H1 (cell line): Measurements from ENCODE around the gene ZNF813. TPM values are rescaled to one million over a fixed set of nuclear protein-coding genes. Genes with fewer than 3 reads are reported as not detected.
"Not testable (repeated sequence)": the region's sequence is repeated elsewhere in the genome, so short reads cannot be mapped to it uniquely, and the experiment has no call there.

Experiments
- CTCF ChIA-PET: fragments of 300-600 bp; sonication (Branson Sonifier 250); formaldehyde crosslinking; loops from one replicate; lab custom pipeline; 2021; ENCODE audit not compliant: partially characterized antibody; lab: Charles Lee
- POLR2A ChIA-PET: fragments of 300-600 bp; sonication (Branson Sonifier 250); formaldehyde crosslinking; loops from one replicate; lab custom pipeline; 2021; ENCODE audit warnings: inconsistent platforms; ENCODE audit not compliant: partially characterized antibody; lab: Charles Lee
- DNase-seq, 2 experiments: peaks; one replicate each; pipeline versions ENCODE4 v3.0.0 to v3.0.0-alpha.2; 2010 to 2022; ENCODE audit warnings: low spot score in 2 of 2, low read depth in 1 of 2, mixed read lengths in 1 of 2
- FAIRE-seq: peaks from 2 replicates; lab custom pipeline; 2011; peaks lifted over from hg19 to GRCh38; lab: Jason Lieb, UNC
- H2AFZ ChIP-seq: 2 replicates; pipeline ENCODE4 v1.8.1; 2012; ENCODE audit warnings: low read length, inconsistent platforms
- H2AK5ac ChIP-seq: 2 replicates; pipeline ENCODE4 v1.6.1; 2013; ENCODE audit warnings: low read depth, low read length
- H2BK120ac ChIP-seq: replicated peaks from 2 replicates; pipeline ENCODE3; 2013; ENCODE audit warnings: low read depth, low read length, inconsistent platforms
- H2BK12ac ChIP-seq: 2 replicates; pipeline ENCODE4 v1.6.1; 2013; ENCODE audit warnings: low read depth, low read length
- H2BK15ac ChIP-seq: 2 replicates; pipeline ENCODE4 v1.6.1; 2013; ENCODE audit warnings: low read length
- H2BK20ac ChIP-seq: 2 replicates; pipeline ENCODE4 v1.6.1; 2013; ENCODE audit warnings: low read length
- H2BK5ac ChIP-seq: 2 replicates; pipeline ENCODE4 v1.6.1; 2013; ENCODE audit warnings: low read depth, low read length
- H3K14ac ChIP-seq: 2 replicates; pipeline ENCODE4 v1.6.1; 2013; ENCODE audit warnings: inconsistent platforms; ENCODE audit not compliant: insufficient read length
- H3K18ac ChIP-seq: 2 replicates; pipeline ENCODE4 v1.6.1; 2013; ENCODE audit warnings: low read length; ENCODE audit errors: extremely low read depth
- H3K23ac ChIP-seq: 2 replicates; pipeline ENCODE4 v1.6.1; 2013; ENCODE audit warnings: inconsistent platforms; ENCODE audit not compliant: insufficient read length
- H3K23me2 ChIP-seq: 2 replicates; pipeline ENCODE4 v1.6.1; 2013; ENCODE audit warnings: low read depth, low read length
- H3K27ac ChIP-seq: 2 replicates; pipeline ENCODE4 v1.6.1; 2011; ENCODE audit warnings: low read depth, low read length, inconsistent platforms
- H3K27me3 ChIP-seq, 4 experiments: replicated peaks in 1 of 4; 1 replicate in 1 of 4; 2 replicates in 3 of 4; pipeline versions ENCODE4 v1.6.1 to v1.8.1; 2011 to 2013; ENCODE audit warnings: low read length in 3 of 4, mild to moderate bottlenecking in 3 of 4, inconsistent platforms in 2 of 4, mixed read lengths in 2 of 4, moderate library complexity in 1 of 4; ENCODE audit not compliant: control insufficient read depth in 3 of 4, insufficient read depth in 3 of 4; ENCODE audit errors: extremely low read depth in 1 of 4
- H3K36me3 ChIP-seq, 4 experiments: 2 replicates each; pipeline versions ENCODE4 v1.6.1 to v1.8.1; 2011 to 2013; ENCODE audit warnings: mild to moderate bottlenecking in 4 of 4, low read length in 3 of 4, moderate library complexity in 2 of 4, control low read depth in 1 of 4, inconsistent platforms in 1 of 4; ENCODE audit not compliant: insufficient read depth in 4 of 4, control insufficient read depth in 2 of 4
- H3K4ac ChIP-seq: replicated peaks from 2 replicates; pipeline ENCODE3; 2013; ENCODE audit warnings: low read length, low read depth, mixed read lengths, inconsistent platforms; ENCODE audit not compliant: insufficient read length
- H3K4me1 ChIP-seq, 4 experiments: replicated peaks in 1 of 4; 1 replicate in 1 of 4; 2 replicates in 3 of 4; pipeline versions ENCODE4 v1.6.1 to v1.8.1; 2011 to 2013; ENCODE audit warnings: low read length in 3 of 4, inconsistent platforms in 2 of 4, mixed read lengths in 1 of 4; ENCODE audit not compliant: insufficient read depth in 4 of 4, control insufficient read depth in 3 of 4
- H3K4me2 ChIP-seq, 2 experiments: 2 replicates each; pipeline versions ENCODE4 v1.6.1 to v1.8.1; 2011 to 2013; ENCODE audit warnings: low read depth in 2 of 2, low read length in 2 of 2, control low read depth in 1 of 2, inconsistent platforms in 1 of 2, mild to moderate bottlenecking in 1 of 2; ENCODE audit not compliant: insufficient read depth in 1 of 2
- H3K4me3 ChIP-seq, 4 experiments: fragments of 200-600, 300-600 bp in 1 of 4; sonication (generic), shearing (Covaris generic), sonication (Bioruptor Twin) in 1 of 4; 2 replicates each; pipeline versions ENCODE4 v1.5.1 to v1.8.1; 2011 to 2016; ENCODE audit warnings: low read length in 4 of 4, low read depth in 3 of 4, control low read depth in 2 of 4, inconsistent platforms in 2 of 4, mild to moderate bottlenecking in 2 of 4, mixed read lengths in 1 of 4, moderate library complexity in 1 of 4; ENCODE audit not compliant: insufficient read depth in 2 of 4; ENCODE audit errors: extremely low read depth in 1 of 4
- H3K56ac ChIP-seq: replicated peaks from 2 replicates; pipeline ENCODE3; 2013; ENCODE audit warnings: low read depth, mild to moderate bottlenecking, mixed read lengths, low read length, inconsistent platforms; ENCODE audit not compliant: insufficient read length
- H3K79me1 ChIP-seq: 2 replicates; pipeline ENCODE4 v1.6.1; 2013; ENCODE audit warnings: low read depth, low read length, control low read depth
- H3K79me2 ChIP-seq, 2 experiments: 2 replicates each; pipeline versions ENCODE4 v1.6.1 to v1.8.1; 2012 to 2013; ENCODE audit warnings: low read length in 2 of 2, mild to moderate bottlenecking in 2 of 2, inconsistent platforms in 1 of 2; ENCODE audit not compliant: insufficient read depth in 2 of 2, control insufficient read depth in 1 of 2
- H3K9ac ChIP-seq, 4 experiments: replicated peaks in 1 of 4; 1 replicate in 1 of 4; 2 replicates in 3 of 4; pipeline versions ENCODE4 v1.6.1 to v1.8.1; 2011 to 2013; ENCODE audit warnings: low read depth in 3 of 4, low read length in 3 of 4, control low read depth in 2 of 4, mild to moderate bottlenecking in 2 of 4, moderate library complexity in 2 of 4, inconsistent platforms in 1 of 4; ENCODE audit errors: extremely low read depth in 1 of 4
- H3K9me3 ChIP-seq, 2 experiments: 2 replicates each; pipeline versions ENCODE4 v1.6.1 to v1.8.1; 2012 to 2013; ENCODE audit warnings: mild to moderate bottlenecking in 2 of 2, moderate library complexity in 2 of 2, control low read depth in 1 of 2, inconsistent platforms in 1 of 2, low read depth in 1 of 2, low read length in 1 of 2, mixed read lengths in 1 of 2; ENCODE audit not compliant: insufficient read depth in 2 of 2
- H4K20me1 ChIP-seq, 2 experiments: replicated peaks in 1 of 2; 2 replicates each; pipeline versions ENCODE3 to v1.8.1; 2011 to 2013; ENCODE audit warnings: inconsistent platforms in 2 of 2, low read length in 2 of 2, mild to moderate bottlenecking in 1 of 2; ENCODE audit not compliant: insufficient read depth in 2 of 2, control insufficient read depth in 1 of 2
- H4K5ac ChIP-seq: 2 replicates; pipeline ENCODE4 v1.6.1; 2013; ENCODE audit warnings: low read length, low read depth, mixed read lengths, inconsistent platforms; ENCODE audit not compliant: insufficient read length
- H4K8ac ChIP-seq: 2 replicates; pipeline ENCODE4 v1.8.0; 2013; ENCODE audit warnings: mild to moderate bottlenecking, moderate library complexity, low read length, inconsistent platforms; ENCODE audit not compliant: insufficient read depth; ENCODE audit errors: extremely low read depth
- H4K91ac ChIP-seq: replicated peaks from 2 replicates; pipeline ENCODE3; 2013; ENCODE audit warnings: low read length, mixed read lengths, inconsistent platforms; ENCODE audit not compliant: insufficient read length
- CTCF ChIP-seq, 3 experiments: IDR thresholded peaks; 1 replicate in 2 of 3; 2 replicates in 1 of 3; pipeline versions ENCODE4 v1.5.1 to v1.6.1; 2011; ENCODE audit warnings: low read length in 3 of 3, mild to moderate bottlenecking in 3 of 3, inconsistent platforms in 2 of 3, low read depth in 1 of 3, moderate library complexity in 1 of 3; ENCODE audit not compliant: insufficient read depth in 1 of 3; ENCODE audit errors: control extremely low read depth in 1 of 3
- RAD21 ChIP-seq, 2 experiments: IDR thresholded peaks in 1 of 2; conservative IDR thresholded peaks in 1 of 2; 2 replicates each; pipeline ENCODE4 v1.6.1; 2011; ENCODE audit warnings: low read depth in 2 of 2, low read length in 2 of 2, improper control_type of control experiment in 1 of 2, inconsistent platforms in 1 of 2, mild to moderate bottlenecking in 1 of 2, moderate library complexity in 1 of 2
- WGBS, 2 experiments: shearing (Covaris generic) in 1 of 2; methylation state at CpG; one replicate each; pipeline versions ENCODE4 v1.1.6 to v1.1.7; 2013 to 2015; ENCODE audit warnings: low lambda C conversion rate in 2 of 2, mixed read lengths in 2 of 2, inconsistent platforms in 1 of 2, low coverage in 1 of 2, missing lambda C conversion rate in 1 of 2; ENCODE audit not compliant: insufficient replicate concordance in 2 of 2, insufficient coverage in 1 of 2, insufficient read length in 1 of 2; ENCODE audit errors: extremely low coverage in 1 of 2, missing lambda C conversion rate in 1 of 2; 5-methylcytosine and 5-hydroxymethylcytosine counted together
- polyA plus RNA-seq, 7 experiments: library from polyadenylated mRNA; depleted of rRNA in 3 of 7; stranded (reverse) in 5 of 7; unstranded in 2 of 7; fragments of >200 nt in 5 of 7; fragments of 200-250 nt in 2 of 7; gene quantifications; 1 replicate in 5 of 7; 2 replicates in 1 of 7; 4 replicates in 1 of 7; pipeline versions ENCODE4 v1.2.1 to v1.2.3, GENCODE V29; 2011 to 2013; ENCODE audit warnings: missing spikeins in 2 of 7, mixed read lengths in 2 of 7
- total RNA-seq: library from RNA; stranded (reverse); fragmentation: NEBNext Ultra II Directional; extraction: Animal tissue kit (Norgen Biotek cat#: 25700); gene quantifications from 2 replicates; pipeline ENCODE4 v1.2.1, GENCODE V29; 2021

Gene ZNF813
- total and polyA plus RNA-seq, 2 of the 8 experiments (the other 6 are each of a cell fraction or from before 2014, with no cell fraction given), result 2.9 to 22.1 TPM

GRCh38 chr19:53474832-53475231 is 7.3 kb downstream of the ZNF813 start:
- peak in 2 of 3 experiments; percentile 14 to 22; a peak in 2 of 4 replicates for TF ChIP-seq CTCF (IDR thresholded peaks at IDR 0.05; ENCODE audit: control extremely low read depth in 1 of 3, insufficient read depth in 1 of 3, low read depth in 1 of 3, low read length in 3 of 3)
- peak; percentile 45 to 60 for TF ChIP-seq RAD21 (IDR thresholded peaks at IDR 0.05 in 1 of 2, conservative IDR thresholded peaks at IDR 0.05 in 1 of 2; ENCODE audit: low read depth in 2 of 2, low read length in 2 of 2)
- Histone ChIP-seq H3K36me3 (peaks cover 0 to 21% (median 10%) of the 10 kb centered on the region in 4 experiments; a peak in 7 of 8 replicates), H3K79me2 (peaks cover 0 to 43% of the 10 kb centered on the region in 2 experiments; a peak in 2 of 4 replicates)
- not testable (repeated sequence) for H4K5ac ChIP-seq, H3K9me3 ChIP-seq, H3K4me1 ChIP-seq, H2BK15ac ChIP-seq, H2BK120ac ChIP-seq, H4K8ac ChIP-seq, H2BK5ac ChIP-seq, H4K20me1 ChIP-seq, H3K23ac ChIP-seq, FAIRE-seq, H2BK12ac ChIP-seq, H4K91ac ChIP-seq, H3K4me3 ChIP-seq, H2AK5ac ChIP-seq, H3K27me3 ChIP-seq, H3K56ac ChIP-seq, H2AFZ ChIP-seq, H3K18ac ChIP-seq, H3K27ac ChIP-seq, H3K14ac ChIP-seq, H3K23me2 ChIP-seq, DNase-seq, H3K4ac ChIP-seq, H3K4me2 ChIP-seq, H2BK20ac ChIP-seq, H3K9ac ChIP-seq, H3K79me1 ChIP-seq
- WGBS, 2 experiments, result 80% methylated on average over 1 of the region's 1 CpG; no CpG with 5 or more reads in 1 of the 2 experiments
- ChIA-PET CTCF (interaction anchor here (0.6 to 2.6 kb wide), 10 partner anchors 10 to 377 kb away, joined by 3 to 18 read pairs (median 4); partner anchors contain the start of gene VN1R2), POLR2A (interaction anchor here (1.5 to 2.2 kb wide), 3 partner anchors 10 to 37 kb away, joined by 4 to 7 read pairs (median 5); no protein-coding TSS in a partner anchor)
